Vagina (tissue), 2 donors: ENCODE results near the gene PDGFC. TPM values are rescaled to one million over a fixed set of nuclear protein-coding genes. Genes with fewer than 3 reads are reported as not detected.

Experiments used
- DNase-seq, 2 donors: peaks; one replicate each; pipeline ENCODE4 v3.0.0-alpha.2; 2017; ENCODE audit errors: extremely low spot score in 2 of 2
- H3K27ac ChIP-seq: fragments of 200-600 bp; sonication (generic); one replicate; pipeline ENCODE4 v1.5.1; 2019
- H3K27me3 ChIP-seq: fragments of 200-600 bp; sonication (generic); one replicate; pipeline ENCODE4 v1.5.1; 2019
- H3K36me3 ChIP-seq, 2 donors: fragments of 200-600 bp; sonication (generic); one replicate each; pipeline ENCODE4 v1.5.1; 2017 to 2019
- H3K4me1 ChIP-seq: fragments of 200-600 bp; sonication (generic); one replicate; pipeline ENCODE4 v1.5.1; 2019
- H3K4me3 ChIP-seq, 2 donors: fragments of 200-600 bp; sonication (generic); 1 replicate in 1 of 2; 2 replicates in 1 of 2; pipeline ENCODE4 v1.5.1; 2016 to 2019
- H3K9me3 ChIP-seq: fragments of 200-600 bp; sonication (generic); one replicate; pipeline ENCODE4 v1.5.1; 2019
- POLR2A ChIP-seq, 2 donors: fragments of 450-650 bp; IDR thresholded peaks; one replicate each; pipeline ENCODE4 v1.6.1; 2017; ENCODE audit warnings: antibody characterized with exemption in 2 of 2, mild to moderate bottlenecking in 2 of 2, moderate library complexity in 2 of 2
- POLR2AphosphoS5 ChIP-seq, 2 donors: sonication (generic); formaldehyde crosslinking; IDR thresholded peaks; one replicate each; pipeline ENCODE4 v1.9.0; 2017; ENCODE audit warnings: antibody characterized with exemption in 2 of 2, mild to moderate bottlenecking in 2 of 2, low read depth in 1 of 2; ENCODE audit not compliant: insufficient read depth in 1 of 2
- intact Hi-C: fragments of 100-400 bp; cut with DNase I; formaldehyde crosslinking; loops from one replicate; pipeline ENCODE4 v1.15.1; 2023
- total RNA-seq: library from RNA; depleted of rRNA; stranded (reverse); fragments of >200 nt; gene quantifications from one replicate; pipeline ENCODE4 v1.2.3, GENCODE V29; 2016
- TF ChIP-seq, protein P1 (sequence below), 3 experiments: fragments of 450-650 bp in 2 of 3; fragments of 200-600 bp in 1 of 3; sonication (generic) in 1 of 3; IDR thresholded peaks; one replicate each; pipeline ENCODE4 v1.5.1; 2017 to 2019; ENCODE audit warnings: antibody characterized with exemption in 3 of 3, mild to moderate bottlenecking in 2 of 3, moderate library complexity in 2 of 3

Gene PDGFC
- total RNA-seq, 1 donor from 2014 or later: 19.4 TPM

DNA sequence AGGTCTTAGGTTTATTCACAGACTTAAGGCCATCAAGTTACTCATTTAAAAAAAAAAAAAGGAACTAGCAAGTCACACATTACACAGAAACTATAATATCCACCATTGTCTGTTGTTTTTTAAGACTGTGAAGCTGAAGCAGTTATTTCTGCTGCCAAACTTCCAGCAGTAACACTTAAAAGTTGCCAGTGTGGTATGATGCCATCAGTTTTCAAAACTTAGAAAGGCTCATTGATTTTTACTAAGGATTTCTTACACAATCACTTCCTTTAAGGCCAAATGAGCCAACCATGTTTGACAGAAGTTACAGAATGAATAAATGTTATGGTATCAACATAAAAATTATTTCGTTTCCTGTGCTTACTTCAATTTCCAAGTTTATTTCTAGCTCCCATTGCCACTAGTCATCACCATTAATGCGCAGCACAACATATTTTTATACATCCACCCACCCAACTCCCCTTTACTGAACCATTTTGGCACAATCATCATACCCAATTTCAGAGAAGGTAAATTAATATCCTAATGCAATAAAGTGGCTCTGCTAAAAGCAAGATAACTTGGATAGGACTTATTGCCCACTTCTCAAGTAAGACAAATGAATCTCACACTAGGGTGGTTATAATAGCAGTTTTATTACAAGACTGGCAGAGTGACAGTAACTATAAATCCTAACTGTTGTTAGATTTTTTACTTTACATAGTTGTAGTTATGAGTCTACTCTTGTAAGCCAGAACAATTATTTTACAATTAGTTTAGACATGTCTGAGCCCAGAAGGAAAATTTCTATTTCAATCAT is 13.1 kb downstream of the PDGFC start:
- TF ChIP-seq POLR2AphosphoS5 (IDR thresholded peaks at IDR 0.05; ENCODE audit: insufficient read depth in 1 of 2, low read depth in 1 of 2) (no peak), POLR2A (IDR thresholded peaks at IDR 0.05) (no peak)
- TF ChIP-seq, protein P1, sequence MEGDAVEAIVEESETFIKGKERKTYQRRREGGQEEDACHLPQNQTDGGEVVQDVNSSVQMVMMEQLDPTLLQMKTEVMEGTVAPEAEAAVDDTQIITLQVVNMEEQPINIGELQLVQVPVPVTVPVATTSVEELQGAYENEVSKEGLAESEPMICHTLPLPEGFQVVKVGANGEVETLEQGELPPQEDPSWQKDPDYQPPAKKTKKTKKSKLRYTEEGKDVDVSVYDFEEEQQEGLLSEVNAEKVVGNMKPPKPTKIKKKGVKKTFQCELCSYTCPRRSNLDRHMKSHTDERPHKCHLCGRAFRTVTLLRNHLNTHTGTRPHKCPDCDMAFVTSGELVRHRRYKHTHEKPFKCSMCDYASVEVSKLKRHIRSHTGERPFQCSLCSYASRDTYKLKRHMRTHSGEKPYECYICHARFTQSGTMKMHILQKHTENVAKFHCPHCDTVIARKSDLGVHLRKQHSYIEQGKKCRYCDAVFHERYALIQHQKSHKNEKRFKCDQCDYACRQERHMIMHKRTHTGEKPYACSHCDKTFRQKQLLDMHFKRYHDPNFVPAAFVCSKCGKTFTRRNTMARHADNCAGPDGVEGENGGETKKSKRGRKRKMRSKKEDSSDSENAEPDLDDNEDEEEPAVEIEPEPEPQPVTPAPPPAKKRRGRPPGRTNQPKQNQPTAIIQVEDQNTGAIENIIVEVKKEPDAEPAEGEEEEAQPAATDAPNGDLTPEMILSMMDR (IDR thresholded peaks at IDR 0.05): no peak
- Histone ChIP-seq H3K4me1 (peaks cover 48% of the 10 kb centered on the region), H3K9me3 (no peaks in the 10 kb centered on the region), H3K27me3 (no peaks in the 10 kb centered on the region), H3K36me3 (no peaks in the 10 kb centered on the region), H3K27ac (no peak overlapping the region), H3K4me3 (no peak overlapping the region)
- intact Hi-C loops: no loop called here
- no peak for DNase-seq

GRCh38 chr4:156957556-156957955 is 14.0 kb downstream of the PDGFC start:
- TF ChIP-seq POLR2AphosphoS5 (IDR thresholded peaks at IDR 0.05; ENCODE audit: insufficient read depth in 1 of 2, low read depth in 1 of 2) (no peak), POLR2A (IDR thresholded peaks at IDR 0.05) (no peak)
- TF ChIP-seq, protein P1 (IDR thresholded peaks at IDR 0.05): no peak
- Histone ChIP-seq H3K4me1 (peaks cover 41% of the 10 kb centered on the region), H3K36me3 (no peaks in the 10 kb centered on the region), H3K27ac (no peak overlapping the region), H3K4me3 (no peak overlapping the region), H3K27me3 (no peaks in the 10 kb centered on the region), H3K9me3 (no peaks in the 10 kb centered on the region)
- intact Hi-C loops: no loop called here
- no peak for DNase-seq

GRCh38 chr4:156956826-156957368 is 14.7 kb downstream of the PDGFC start:
- Histone ChIP-seq H3K27ac (no peak overlapping the region), H3K9me3 (no peaks in the 10 kb centered on the region), H3K36me3 (no peaks in the 10 kb centered on the region), H3K4me3 (no peak overlapping the region), H3K27me3 (no peaks in the 10 kb centered on the region), H3K4me1 (peaks cover 34% of the 10 kb centered on the region)
- no peak for DNase-seq
- intact Hi-C loops: no loop called here
- no peak for TF ChIP-seq POLR2A (IDR thresholded peaks at IDR 0.05)
- TF ChIP-seq, protein P1 (IDR thresholded peaks at IDR 0.05): no peak
- no peak for TF ChIP-seq POLR2AphosphoS5 (IDR thresholded peaks at IDR 0.05; ENCODE audit: insufficient read depth in 1 of 2, low read depth in 1 of 2)

DNA sequence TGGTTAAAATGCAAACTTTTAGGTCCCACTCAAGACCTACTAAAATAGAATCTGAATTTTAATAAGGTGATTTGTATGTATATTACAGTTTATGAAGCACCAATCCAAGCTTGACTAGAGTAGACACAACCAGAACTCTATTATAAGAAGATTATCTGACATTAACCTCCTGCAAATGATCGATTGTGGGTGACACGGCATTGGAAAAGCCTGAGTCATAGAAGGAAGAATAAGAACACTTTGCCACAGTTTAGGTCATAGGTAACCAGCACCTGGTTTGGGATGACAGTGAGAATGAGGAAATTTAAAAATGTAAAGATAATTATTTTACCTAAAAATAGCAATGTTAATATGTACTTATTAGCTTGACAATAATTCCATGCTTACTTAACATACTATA is 15.2 kb downstream of the PDGFC start:
- intact Hi-C loops: no loop called here
- no peak overlapping the region for H3K27ac ChIP-seq
- no peak overlapping the region for H3K4me3 ChIP-seq
- no peak for TF ChIP-seq POLR2A (IDR thresholded peaks at IDR 0.05)
- TF ChIP-seq, protein P1 (IDR thresholded peaks at IDR 0.05): no peak
- no peak for TF ChIP-seq POLR2AphosphoS5 (IDR thresholded peaks at IDR 0.05; ENCODE audit: insufficient read depth in 1 of 2, low read depth in 1 of 2)
- H3K9me3 ChIP-seq: no peaks in the 10 kb centered on the region
- no peak for DNase-seq
- H3K4me1 ChIP-seq: peaks cover 29% of the 10 kb centered on the region
- no peaks in the 10 kb centered on the region for H3K27me3 ChIP-seq
- no peaks in the 10 kb centered on the region for H3K36me3 ChIP-seq

DNA sequence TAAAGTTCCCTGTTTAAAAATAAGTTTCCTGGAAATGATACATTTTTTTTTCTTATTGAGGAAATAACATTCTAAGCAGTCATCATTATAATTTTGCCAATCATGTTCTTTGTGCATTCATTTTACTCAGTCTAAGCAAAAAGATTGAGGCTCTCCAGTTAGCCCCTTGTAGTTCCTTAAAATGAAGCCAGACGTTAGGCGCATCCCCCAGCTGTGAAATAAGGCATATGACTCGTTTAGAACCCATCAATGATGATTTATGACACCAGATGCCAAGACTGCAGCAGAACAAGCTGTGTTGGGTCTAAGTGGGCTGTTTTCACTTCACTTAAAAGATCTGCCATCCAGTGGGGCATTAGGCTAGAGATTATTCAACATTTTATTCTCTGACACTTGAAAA is 17.0 kb downstream of the PDGFC start:
- intact Hi-C loops: no loop called here
- no peak for DNase-seq
- Histone ChIP-seq H3K27me3 (no peaks in the 10 kb centered on the region), H3K27ac (no peak overlapping the region), H3K36me3 (no peaks in the 10 kb centered on the region), H3K4me3 (no peak overlapping the region), H3K9me3 (no peaks in the 10 kb centered on the region), H3K4me1 (peaks cover 26% of the 10 kb centered on the region)
- TF ChIP-seq, protein P1 (IDR thresholded peaks at IDR 0.05): no peak
- no peak for TF ChIP-seq POLR2A (IDR thresholded peaks at IDR 0.05)
- TF ChIP-seq POLR2AphosphoS5 (IDR thresholded peaks at IDR 0.05; ENCODE audit: insufficient read depth in 1 of 2, low read depth in 1 of 2): no peak
